Umbilical cord (tissue), 2 donors: ENCODE measurements around the gene FBLIM1. TPM values are rescaled to one million over a fixed set of nuclear protein-coding genes. Genes with fewer than 3 reads are reported as not detected.

ENCODE experiments used
- DNase-seq: peaks from one replicate; pipeline ENCODE4 v3.0.0-alpha.2; 2015; ENCODE audit warnings: low spot score
- total RNA-seq: library from RNA; depleted of rRNA; stranded (reverse); fragments of >200 nt; gene quantifications from one replicate; pipeline ENCODE4 v1.2.3, GENCODE V29; 2014; ENCODE audit warnings: low replicate concordance; ENCODE audit not compliant: insufficient read depth

The FBLIM1 gene, protein sequence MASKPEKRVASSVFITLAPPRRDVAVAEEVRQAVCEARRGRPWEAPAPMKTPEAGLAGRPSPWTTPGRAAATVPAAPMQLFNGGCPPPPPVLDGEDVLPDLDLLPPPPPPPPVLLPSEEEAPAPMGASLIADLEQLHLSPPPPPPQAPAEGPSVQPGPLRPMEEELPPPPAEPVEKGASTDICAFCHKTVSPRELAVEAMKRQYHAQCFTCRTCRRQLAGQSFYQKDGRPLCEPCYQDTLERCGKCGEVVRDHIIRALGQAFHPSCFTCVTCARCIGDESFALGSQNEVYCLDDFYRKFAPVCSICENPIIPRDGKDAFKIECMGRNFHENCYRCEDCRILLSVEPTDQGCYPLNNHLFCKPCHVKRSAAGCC
- total RNA-seq = 134 TPM

DNA sequence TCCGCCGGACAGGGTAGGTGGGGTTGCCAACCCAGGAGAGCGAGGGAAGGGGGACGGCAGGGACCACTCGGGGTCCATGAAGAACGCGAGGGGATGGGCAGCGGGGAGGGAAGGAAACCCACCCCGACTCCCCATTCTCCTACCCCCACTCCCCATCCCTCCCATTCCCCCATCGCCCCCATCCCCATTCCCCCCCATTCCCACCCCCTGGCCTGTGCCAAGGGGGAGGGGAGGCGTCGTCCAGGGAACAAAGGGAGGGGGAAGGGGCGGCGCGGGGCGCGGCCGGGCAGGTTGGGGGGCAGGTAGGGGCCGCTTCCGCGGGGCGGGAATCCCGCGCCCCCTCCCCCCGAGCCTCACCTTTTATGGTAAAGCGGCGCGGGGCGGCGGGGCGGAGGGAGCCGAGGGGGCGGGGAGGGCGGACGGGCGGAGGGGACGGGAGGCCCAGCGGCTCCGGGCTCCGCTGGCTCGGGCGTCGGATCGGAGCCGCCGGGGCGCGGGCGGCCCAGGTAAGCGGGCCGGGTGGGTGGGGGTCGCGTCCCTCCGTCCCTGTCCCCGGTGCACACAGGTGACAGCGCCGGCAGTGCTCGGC, at the start of gene FBLIM1:
Gene FBLIM1 (plus strand): TSS at position 453 of the 589 bp plus-strand sequence. CDS start 6,189 bp downstream, outside the sequence.
- no peak for DNase-seq

DNA sequence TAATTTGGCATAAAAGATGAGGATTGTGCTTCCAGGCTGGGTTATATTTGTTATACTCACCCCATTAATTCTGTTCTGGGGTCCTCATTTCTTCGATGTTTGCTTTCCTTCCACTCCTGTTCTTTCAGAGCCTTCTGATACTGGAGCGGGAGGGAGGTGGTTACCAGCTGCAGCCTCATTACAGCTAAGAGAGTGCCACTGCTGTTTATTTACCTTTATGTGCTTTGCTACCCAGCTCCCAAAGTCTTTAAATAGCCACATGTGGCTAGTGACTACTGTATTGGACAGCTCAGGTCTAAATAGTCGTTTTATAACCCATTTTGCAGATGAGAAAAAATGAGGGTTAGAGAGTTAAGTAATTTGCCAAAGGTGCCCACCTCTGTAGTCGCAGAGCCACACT, 49.4 kb upstream of the FBLIM1 start:
- no peak for DNase-seq

DNA sequence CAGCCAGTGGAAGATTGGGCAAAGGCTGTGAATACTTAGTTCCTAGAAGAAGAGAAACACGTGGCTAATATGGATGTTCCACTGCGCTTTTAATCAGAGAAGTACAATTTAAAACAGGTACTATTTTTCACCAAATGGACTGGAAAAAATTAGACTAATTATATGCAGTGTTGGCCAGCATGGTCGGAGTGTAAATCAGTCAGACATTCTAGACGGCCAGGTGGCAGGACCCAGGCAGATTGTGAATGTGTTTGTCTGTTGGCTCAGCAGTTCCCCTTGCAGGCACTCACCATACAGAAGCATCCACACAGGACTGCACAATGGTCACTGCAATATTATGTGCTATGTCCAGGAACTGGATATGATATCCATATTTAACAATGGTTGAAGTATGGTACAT, 46.4 kb upstream of the FBLIM1 start:
- no peak for DNase-seq

DNA sequence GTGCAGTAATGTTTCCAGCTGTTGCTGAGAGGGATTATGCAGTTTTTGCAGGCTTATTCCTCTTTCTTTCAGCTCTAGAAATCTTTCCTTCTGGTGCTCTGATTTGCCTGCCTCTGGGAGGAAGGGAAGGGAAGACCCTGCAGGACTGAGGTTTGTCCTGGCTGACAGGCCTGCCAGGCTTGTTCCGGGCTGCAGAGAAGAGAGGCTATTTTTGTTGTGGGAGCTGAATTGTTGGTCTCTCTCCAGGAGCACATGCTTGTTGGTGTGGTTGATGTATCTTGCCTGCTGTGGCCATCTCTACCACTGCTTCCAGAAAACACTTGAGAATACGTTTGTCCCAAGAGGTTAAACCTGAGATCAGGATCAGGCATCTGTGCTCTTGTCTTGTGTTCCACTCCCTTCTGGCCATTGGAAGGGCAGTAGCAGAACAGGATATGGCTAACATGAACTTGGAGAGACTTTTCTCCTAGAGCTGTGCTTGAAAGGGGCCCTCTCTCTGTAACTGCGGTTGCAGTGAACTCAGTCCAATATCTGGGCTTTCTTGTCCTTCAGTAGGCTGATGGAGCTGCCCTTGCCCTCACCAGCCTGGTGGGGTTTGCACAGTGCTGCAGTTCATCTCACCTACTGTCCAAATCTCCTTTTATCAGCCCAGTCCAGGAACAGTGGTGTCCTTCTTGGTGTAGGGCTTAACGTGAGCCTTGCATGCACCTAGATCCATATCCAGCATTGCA, 44.0 kb upstream of the FBLIM1 start:
- peak; percentile 95 for DNase-seq

DNA sequence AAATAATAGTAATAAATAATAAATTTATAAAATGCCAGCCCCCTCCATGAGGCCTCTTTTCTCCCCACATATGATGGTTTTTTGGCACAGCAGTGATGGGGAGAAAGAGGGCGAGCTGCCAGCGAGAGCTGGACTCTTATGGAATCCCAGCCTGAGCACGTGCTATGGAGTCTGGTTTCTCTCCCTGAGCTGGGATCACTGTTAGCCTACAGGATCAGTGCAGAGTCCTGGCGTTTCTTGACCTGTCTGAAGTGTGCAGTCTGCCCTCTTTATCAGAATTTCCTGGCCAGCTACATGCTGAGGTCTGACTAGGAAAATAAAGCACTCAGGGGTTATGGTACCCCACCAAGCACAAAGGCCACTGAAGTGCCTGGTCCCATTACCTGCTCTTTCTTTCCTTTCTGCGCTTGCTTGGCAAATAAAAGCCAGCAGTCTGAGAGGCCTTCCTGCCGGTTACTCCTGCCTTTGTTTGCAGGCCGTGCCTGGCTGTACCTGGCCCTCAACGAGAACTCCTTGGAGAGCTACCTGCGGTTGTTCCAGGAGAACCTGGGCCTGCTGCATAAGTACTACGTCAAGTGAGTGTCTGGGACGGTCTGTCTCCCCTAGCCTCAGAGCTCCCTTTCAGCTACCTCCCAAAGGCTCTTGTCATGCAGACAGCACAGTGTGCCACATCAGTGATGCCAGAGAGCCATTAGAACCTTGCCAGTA, 41.0 kb upstream of the FBLIM1 start:
- peak; percentile 92 for DNase-seq

DNA sequence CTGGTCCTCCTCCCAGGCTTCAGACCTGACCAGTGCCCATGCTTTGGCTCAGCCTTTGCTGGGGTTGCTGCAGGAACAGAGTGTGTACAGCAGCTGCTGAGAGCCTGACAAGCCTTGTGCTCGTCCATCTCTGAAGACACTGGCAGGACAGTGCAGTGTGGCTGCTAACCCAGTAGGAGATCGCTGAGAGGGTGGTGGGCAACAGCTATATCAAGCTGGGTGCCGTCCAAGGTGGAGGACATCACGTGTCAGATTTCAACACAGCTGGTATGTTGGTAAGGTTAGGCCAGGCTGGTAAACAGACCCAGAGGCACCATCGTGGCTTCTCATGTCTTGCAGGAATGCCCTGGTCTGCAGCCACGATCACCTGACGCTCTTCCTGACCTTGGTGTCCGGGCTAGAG, 40.4 kb upstream of the FBLIM1 start:
- DNase-seq = no peak

DNA sequence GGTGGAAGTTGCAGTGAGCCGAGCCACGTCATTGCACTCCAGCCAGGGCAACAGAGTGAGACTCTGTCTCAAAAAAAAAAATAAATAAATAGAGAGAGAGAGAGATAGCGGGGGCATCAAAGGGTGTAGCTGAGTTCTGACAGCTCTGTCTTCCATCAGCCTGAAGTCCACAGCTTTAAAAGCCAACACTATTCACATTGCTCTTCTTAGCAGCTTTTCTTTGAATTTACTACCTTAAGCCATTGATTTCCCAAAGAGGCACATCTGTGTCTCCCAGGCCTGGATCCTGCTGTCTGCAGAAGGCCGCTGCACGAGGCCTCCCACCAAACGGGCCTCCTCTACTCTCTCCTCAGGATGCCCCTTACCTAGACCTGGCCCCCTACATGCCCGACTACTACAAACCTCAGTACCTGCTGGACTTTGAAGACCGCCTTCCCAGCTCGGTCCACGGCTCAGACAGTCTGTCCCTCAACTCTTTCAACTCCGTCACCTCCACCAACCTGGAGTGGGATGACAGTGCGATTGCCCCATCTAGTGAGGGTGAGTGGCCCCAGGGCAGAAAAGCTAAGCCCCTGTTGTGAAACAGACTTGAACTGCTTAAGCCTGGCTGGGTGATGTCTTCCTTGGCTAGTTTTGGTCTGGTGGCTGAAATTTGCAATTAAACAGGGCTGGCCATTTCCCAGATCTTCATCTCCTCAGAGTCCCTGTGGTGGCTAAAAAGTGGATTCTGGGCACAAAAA, 39.0 kb upstream of the FBLIM1 start:
- DNase-seq = peak; percentile 90

DNA sequence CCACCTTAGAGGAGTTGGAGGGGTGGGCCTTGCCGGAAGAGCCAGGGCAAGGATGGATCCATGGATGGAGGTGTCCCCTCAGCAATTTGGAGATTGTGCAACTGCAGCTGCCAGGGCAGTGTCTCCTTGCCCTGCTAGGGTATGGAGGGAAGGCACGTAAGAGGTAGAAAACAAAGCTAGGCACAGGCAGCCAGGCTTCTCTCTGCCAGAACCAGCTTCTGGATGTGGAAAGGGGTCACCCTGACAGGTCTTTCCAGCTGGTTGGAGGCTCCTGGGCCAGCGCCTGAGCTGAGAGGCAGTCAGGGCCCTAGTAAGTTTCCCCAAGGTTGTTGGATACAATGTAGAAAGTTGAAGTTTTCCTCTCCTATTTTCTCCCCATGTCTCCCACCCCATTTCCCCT, 37.7 kb upstream of the FBLIM1 start:
- DNase-seq = no peak

DNA sequence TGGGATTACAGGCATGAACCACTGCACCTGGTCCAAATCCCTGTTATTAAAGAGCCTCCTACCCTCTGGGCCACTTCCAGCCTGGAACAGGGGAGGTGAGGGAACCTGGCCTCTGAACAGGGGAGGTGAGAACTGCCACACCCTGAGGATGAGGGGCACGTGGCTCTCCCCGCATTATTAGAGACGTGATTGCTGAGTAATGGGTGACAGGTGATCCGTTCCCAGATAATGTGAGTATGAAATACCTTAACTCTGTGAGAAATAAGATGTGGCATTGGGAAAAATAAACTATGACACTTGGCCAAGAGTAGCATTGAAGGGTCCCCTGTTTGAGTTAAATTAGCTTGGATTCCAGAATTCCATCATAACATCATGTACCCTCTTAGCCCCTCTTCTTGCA, 36.2 kb upstream of the FBLIM1 start:
- no peak for DNase-seq

DNA sequence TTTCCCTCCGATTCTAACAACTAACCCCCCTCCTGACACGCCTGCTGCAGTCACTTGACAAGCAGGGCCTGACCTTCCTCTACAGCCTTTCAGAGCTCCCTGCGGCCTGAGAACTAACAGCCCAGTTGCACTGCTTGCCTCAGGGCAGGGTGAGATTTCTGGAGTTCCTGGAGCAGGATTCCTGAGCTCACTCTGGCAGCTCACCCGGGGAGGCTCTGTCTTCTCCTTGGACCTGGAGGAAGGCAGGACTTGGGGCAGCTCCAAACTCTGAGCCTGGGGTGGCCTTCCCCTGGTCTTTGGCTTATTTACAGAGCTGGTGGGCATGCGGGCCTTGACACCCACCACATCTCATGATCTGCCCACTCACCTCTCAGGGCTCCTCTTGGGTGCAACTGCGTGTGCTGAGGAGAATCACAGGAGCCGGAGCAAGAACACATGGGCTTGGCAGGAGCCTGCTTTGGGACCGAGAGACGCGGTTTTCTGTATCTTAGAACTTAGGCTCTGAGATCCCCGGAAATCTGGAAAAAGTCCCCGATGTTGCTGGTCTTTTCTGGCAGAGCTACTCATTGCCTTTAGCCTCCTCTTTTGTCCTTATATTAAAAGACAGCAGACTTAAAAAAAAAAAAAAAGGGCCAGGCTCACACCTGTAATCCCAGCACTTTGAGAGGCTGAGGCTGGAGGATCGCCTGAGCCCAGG, 35.6 kb upstream of the FBLIM1 start:
- DNase-seq = peak; percentile 32

DNA sequence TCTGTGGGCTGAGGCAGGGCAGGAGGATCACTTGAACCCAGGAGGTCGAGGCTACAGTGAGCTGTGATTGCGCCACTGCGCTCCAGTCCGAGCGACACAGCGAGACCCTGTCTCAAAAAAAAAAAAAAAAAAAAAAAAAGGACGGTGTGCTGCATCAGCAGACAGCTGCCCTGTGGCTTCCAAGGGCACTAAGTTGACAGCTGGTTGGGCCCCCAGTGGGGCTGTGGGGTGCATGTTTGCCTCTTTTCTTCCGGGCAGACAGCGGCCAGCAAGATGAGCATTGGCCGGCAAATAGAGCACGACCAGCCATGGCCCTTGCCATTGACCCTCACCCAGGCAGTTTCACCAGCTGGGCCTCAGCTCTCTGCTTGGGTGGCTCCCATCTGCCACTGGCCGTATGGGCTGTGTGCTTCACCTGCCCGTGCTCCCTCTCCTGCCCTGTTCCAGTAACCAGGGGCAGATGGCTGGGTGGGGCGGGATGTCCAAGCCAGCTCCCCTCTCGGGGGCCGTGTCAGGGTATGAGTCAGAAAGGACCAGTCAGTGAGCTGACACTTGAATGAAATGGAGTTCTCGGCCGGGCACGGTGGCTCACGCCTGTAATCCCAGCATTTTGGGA, 34.9 kb upstream of the FBLIM1 start:
- DNase-seq = no peak

DNA sequence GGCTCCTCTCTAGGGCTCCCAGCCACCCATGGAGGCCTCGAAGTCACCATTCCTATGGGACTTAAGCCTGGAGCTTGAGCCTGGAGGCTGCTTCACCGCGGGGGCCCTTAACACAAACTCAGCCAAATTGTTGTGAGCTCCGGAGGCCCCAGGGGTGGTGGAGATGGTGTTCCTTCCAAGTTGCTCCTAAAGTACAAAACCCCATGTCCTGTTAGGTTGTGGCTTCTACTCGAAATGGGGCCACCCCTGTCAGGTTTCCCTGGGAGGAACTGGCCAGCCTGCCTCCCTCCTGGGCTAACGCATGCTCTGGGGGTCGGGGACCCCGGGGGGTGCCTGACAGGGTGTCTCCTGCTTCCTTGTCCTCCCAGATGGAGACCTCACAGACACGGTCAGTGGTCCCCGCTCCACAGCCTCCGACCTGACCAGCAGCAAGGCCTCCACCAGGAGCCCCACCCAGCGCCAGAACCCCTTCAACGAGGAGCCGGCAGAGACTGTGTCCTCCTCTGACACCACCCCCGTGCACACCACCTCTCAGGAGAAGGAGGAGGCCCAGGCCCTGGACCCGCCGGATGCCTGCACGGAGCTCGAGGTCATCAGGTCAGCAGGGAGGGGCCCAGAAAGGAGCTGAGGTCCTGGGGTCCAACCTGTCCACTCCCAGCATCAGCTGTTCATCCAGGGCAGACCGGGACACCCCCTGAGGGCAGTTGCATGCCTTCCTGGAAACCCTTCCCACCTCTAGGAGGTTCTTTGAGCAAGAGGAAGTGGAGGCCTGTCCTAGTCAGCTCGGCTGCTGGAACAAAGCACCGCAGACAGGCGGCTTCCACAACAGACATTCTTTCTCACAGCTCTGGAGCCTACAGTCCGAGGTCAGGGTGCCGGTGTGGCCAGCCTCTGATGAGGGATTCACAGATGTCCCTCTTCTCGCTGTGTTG, 33.4 kb upstream of the FBLIM1 start:
- no peak for DNase-seq

DNA sequence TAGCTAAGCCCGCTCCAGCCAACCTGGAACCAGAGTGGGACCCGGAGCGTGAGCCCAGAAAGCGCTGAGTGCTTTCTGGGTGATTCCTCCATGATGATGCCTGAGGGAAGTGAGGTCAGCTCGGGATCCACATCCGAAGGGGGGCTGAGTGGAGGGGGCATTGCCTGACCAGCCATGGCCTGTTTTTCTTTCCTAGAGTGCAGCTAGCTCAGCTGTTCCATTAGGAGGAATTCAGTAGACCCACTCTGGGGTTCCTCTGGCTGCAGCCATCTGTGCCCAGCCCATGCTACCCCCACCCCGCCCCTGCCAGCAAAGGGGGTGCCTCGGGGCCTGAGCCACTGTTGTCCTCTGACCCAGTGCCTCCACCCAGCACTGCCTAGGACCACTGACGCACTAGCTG, 32.1 kb upstream of the FBLIM1 start:
- no peak for DNase-seq

DNA sequence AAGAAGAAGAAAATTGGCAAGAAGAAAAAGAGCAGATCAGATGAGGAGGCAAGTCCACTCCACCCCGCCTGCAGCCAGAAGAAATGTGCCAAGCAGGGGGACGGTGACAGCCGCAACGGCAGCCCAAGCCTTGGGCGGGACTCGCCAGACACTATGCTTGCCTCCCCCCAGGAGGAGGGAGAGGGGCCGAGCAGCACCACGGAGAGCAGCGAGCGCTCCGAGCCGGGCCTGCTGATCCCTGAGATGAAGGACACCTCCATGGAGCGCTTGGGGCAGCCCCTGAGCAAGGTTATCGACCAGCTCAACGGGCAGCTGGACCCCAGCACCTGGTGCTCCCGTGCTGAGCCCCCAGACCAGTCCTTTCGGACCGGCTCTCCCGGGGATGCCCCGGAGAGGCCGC, 31.6 kb upstream of the FBLIM1 start:
- no peak for DNase-seq

DNA sequence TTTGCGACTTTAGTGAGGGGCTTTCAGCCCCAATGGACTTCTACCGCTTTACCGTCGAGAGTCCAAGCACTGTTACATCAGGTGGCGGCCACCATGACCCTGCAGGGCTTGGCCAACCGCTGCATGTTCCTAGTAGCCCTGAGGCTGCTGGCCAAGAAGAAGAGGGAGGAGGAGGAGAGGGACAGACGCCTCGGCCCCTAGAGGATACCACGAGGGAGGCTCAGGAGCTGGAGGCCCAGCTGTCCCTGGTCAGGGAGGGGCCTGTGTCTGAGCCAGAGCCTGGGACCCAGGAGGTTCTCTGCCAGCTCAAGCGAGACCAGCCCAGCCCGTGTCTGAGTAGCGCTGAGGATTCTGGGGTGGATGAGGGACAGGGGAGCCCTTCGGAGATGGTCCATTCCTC, 31.2 kb upstream of the FBLIM1 start:
- no peak for DNase-seq

DNA sequence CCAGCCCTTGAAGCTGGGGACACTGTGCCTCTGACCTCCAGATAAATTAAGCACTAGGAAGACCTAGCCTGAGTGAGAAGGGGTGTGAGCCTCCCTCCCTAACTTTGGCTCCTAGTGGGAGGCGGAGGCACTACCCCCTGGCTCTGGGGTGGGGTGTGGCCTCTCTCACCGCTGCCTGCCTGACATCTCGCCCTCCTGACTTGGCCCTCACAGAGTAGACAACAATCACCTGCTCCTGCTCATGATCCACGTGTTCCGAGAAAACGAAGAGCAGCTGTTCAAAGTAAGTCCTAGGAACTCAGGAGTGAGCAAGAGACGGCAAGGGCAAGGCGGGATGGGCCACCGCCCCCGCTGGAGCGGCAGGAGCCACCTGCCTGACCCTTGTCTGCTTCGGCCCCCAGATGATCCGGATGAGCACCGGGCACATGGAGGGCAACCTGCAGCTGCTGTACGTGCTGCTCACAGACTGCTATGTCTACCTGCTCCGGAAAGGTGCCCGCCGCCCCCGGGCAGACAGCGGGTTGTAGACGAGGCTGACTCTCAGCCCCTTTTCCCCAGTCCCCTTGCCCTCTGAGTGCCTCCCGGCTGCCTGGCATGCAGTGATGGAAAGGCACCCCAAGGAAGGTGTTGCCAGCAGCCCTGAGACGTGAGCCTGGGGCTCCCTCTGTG, 30.6 kb upstream of the FBLIM1 start:
- no peak for DNase-seq

DNA sequence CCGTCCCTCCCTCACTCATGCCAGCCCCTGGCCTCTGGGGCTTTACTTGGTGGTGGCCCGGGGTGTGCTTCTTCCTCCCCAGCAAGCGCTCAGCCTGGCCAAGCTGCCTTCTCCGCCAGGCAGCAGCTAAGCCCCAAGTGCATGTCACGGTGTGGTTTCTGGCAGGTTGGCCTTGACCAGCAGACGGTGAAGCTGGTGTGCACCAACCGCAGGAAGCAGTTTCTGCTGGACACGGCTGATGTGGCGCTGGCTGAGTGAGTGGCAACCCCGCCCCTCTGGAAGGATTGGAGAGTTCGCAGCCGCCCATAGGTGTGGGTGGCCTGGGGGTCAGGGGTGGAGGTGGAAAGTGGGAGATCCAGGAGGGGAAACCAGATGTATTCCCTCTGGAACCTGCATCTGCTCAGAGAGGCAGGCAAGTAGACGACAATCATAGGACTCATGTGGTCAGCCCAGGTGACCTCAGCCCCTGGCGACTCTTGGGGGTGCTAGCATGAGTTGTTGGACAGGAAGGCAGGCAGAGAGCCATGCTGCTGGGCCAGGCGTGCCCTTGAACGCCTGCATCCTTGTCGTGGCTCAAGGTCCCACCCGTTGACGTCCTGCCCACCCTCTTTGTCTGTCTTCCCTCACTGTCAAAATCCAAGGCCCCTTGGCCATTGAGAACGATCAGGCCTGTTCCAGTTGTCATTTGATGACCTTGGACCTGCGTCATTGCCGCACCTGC, 29.5 kb upstream of the FBLIM1 start:
- DNase-seq = no peak

DNA sequence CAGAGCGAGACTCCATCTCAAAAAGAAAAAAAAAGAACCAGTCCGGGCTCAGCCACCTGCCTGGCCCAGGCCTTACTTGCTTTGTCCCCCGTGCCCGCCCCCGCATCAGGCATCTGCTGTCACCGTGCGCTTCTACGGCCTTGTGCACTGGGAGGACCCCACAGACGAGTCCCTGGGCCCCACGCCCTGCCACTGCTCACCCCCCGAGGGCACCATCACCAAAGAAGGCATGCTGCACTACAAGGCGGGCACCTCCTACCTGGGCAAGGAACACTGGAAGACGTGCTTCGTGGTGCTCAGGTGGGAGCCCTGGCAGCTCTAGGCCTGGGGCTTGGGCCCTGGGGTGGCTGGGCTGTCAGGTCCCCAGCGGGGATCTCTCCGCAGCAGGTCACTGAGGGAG, 28.2 kb upstream of the FBLIM1 start:
- no peak for DNase-seq
